GM18498 (cell line): Measurements from ENCODE around the gene MAPRE2.
"Not testable (repeated sequence)": the region's sequence is repeated elsewhere in the genome, so short reads cannot be mapped to it uniquely, and the experiment has no call there.

Experiments
- ATAC-seq: cut with Tn5 transposase; IDR thresholded peaks from one replicate; pipeline ENCODE4 v1.9.1; 2021; ENCODE audit warnings: mild to moderate bottlenecking, moderate library complexity; ENCODE audit not compliant: unreplicated experiment

The MAPRE2 gene

DNA sequence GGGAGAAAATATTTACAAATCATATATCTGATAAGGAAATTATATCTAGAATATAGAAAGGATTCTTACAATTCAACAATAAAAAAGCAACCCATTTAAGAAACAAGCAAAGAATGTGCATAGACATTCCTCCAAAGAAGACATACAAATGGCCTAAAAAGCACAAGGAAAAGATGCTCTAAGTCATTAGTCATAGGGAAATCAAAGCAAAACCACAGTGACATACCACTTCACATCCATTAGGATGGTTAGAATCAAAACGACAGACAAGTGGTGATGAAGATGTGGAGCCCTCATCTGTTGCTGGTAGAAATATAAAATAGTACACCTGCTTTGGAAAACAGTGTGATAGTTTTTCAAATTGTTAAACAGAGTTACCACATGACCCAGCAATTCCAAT lies 48.2 kb downstream of the MAPRE2 start:
- no peak for ATAC-seq

DNA sequence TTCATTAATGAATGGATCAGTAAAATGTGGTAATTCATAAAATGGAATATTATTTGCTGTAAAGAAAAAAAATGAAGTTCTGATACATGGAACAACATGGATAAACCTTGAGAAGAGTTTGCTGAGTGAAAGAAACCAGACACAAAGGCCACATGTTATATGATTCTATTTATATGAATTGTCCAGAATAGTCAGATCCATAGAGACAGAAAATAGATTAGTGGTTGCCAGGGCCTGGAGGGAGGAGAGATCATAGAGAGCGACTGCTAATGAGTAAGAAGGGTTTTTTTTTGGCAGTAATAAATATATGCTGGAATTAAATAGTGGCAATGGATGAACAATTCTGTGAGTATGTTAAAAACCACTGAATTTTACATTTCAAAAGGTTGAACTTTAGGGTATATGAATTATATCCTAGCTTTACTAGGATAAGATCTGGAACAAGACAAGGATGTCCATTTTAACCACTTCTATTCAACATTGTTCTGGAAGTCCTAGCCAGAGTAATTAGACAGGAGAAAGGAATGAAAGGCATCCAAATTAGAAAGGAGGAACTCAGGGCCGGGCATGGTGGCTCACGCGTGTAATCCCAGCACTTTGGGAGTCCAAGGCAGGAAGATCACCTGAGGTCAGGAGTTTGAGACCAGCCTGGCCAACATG lies 48.8 kb downstream of the MAPRE2 start:
- no peak for ATAC-seq

DNA sequence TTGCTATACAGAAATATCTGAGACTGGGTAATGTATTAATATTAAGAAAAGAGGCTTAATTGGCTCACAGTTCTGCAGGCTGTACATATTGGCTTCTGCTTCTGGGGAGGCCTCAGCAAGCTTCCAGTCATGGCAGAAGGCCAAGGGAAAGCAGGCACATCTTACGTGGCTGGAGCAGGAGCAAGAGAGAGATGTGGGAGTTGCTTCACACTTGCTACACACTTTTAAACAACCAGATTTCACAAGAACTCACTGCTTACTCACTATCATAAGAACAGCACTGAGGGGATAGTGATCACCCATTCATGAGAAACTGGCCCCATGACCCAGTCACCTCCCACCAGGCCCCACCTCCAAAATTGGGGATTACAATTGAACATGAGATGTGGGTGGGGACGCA lies 50.6 kb downstream of the MAPRE2 start:
- ATAC-seq = no peak

DNA sequence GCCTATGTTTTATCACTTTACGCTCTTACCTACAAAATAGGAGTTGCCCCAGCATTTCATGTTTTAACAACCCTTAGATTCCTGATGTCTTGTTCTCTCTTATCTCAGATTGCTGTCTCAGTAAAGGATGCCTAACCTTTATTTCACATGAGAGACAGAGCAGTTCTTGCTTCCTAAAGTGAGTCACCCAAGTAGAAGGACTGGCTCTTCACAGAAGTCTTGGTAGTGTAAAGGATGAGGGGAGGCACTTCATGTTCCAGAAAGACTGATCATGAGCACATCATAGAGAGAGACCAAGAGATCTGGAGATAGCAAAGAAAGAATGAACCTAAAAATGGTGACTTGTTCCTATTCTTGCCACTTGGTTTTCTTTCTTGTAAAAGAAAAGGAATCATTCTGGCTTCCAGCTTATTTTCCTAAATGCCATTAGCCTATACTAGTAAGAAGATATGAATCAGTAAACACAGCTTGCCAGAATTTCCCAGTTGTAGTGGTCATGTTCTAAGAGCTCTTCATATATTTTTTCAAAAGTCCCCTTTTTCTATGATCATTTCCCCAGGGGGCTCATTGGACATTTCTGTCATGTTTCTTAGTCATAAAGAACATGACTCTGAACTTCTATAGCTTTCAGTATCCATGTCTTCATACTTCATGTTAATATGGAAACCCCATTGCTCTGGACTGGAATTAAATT lies 54.9 kb downstream of the MAPRE2 start:
- ATAC-seq = peak; percentile 79

DNA sequence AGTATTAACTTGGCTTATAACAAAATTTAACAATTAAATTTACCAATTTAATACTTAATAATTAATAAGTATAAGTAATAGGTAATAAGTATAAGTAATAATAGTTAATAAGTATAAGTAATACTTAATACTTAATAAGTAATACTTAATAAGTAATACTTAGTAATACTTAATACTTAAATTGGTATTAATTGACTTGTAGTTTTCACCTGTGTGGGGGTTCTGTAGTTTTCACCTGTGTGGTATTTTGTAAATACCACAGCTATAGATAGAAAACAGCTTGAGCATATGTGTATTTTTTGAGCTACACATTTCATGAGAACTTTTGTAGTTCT lies 55.4 kb downstream of the MAPRE2 start:
- ATAC-seq = no peak

DNA sequence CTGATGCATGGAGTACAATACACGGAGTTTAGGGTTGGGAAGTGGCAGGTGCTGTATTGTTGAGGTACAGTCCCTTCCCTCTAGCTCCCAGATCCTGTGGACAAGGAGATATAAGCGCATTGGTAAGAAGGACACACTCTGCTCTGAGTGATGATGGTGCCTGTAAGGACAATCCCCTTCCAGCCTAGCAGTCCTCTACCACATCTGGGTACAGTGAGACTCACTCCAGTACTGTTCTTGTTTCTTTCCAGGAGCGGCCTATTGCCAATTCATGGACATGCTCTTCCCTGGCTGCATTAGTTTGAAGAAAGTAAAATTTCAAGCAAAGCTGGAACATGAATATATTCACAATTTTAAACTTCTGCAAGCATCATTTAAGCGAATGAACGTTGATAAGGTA lies 56.0 kb downstream of the MAPRE2 start:
- ATAC-seq = no peak

DNA sequence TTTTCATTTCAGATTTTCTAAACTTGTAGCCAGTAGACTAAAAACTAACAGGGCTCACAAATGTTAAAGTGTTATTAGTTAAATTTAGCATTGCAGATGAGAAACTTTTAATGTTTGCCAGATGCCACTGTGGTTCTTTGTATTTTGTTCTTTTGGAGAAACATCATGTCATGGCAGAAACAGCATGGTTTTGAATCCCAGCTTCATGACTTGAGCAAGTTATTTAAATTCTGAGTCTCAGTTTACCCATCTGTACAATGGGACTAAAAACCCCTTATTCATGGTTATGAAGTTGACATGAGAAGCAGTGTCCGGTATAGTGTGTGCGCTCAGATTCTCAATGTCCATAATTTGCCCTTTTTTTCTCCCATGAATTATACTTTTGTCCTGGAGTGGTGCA lies 56.5 kb downstream of the MAPRE2 start:
- ATAC-seq = no peak

DNA sequence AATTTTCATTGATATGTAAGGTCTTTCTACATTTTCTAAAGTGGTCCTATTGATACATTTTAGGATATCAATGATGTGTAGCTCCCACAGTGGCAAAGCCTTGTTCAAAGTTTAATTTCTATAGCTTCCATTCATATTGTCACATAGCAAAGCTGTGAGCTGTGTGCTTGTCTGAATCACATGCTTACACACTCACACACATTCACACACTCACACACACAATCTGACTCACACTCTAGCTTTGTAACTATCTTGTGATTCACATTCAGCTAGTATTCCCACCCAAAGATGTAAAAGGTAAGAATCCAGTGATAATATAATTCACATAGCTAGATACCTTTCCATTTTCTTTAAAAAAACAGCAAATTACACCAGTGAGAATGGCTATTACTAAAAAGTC lies 58.7 kb downstream of the MAPRE2 start:
- no peak for ATAC-seq

DNA sequence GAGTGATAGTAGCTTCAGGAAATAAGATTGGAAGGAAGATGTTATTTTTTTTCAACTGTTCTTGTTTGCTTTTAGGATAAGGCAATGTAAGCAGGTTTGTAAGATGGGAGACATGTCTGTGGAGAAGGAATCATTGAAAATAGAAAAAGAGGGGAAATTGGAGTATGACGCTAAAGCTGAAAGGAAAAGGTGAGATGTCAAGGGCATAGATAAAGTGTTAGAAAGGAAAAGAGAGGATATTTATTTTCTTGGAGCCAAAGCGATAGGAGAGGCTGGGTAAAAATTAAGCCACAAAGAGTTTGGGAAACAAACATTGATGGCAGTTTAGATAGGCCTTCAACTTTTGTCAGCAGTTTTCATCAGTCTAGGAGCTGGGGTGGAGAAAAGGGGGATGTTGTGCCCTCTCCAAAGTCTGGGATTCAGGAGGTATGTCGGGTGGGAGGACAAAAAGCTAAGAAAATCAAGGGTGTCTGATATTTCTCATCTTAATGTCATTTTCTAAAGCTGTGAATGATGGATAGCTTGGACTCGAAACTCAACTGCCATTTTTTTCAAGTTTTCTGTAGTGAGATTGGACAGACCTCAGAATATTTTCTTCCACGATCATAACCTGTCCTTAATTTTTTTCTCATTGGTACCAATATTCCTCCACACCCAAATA lies 63.3 kb downstream of the MAPRE2 start:
- no peak for ATAC-seq

DNA sequence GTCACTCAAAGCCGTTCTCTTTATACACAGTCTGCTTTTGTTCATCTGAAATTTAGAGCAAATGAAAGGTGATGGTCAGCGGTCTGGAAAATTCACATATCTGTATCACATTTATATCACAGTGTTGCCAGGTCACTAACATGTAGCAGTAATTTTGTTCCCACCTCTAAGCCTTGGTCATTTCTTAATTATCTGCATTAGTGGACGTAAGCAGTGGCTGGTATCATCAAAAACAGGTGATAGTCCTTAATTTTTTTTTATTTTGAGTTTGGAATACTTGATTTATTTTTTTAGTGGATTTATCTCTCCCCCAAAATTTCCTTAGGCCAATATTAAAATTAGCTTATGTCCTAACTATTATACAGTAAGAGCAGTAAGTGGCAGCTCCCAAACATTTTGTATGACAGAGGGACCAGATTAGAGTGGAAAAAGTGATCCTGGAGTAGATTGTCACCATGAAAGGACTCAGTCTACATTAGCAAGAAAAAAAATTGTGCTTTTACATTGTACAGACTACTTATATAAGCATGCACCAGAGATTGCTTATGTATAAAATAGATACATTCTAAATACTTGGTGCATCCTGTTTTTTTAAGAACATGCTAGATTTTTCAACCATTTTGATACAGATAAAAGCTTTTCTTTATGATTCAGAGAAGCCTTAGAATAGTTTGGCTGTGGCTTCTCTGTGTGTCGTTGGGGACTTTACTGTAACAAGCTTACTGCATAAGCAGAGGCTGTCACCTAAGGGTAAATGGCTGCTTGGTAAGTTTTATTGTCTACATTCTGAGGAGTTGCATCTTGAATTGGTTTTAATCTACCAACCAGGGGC lies 65.0 kb downstream of the MAPRE2 start:
- ATAC-seq = no peak

DNA sequence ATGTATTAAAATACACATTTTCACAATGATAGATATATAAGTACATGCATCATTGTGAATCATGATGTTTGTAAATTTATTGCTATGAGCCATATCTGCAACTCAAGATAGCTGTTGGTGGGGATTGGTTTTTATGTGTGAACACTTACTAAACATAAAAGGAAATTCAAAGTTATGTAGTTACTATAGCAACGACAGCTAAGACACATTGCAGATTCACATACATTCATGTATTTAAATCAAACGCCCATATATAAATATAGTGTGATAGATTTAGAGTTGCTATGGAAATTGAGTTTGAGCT lies 65.6 kb downstream of the MAPRE2 start:
- ATAC-seq = no peak

DNA sequence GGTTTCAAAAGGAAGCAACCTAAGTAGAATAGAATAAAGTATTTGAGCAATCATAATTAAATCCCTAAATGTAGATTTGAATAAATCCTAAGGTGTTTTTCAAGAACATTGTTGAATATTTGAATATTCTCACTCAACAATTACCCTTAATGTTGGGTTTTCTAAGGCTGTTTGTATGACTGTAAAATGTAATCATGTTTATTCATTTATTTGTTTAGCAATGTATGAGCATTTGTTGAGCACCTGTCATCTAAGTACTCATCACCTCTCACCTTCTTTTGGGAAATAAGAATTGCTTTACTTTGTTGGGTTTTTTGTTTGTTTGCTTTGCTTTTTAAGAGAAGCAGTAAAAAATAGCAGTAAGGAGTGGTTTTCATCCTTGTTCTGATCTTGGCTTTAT lies 66.0 kb downstream of the MAPRE2 start:
- ATAC-seq = no peak

DNA sequence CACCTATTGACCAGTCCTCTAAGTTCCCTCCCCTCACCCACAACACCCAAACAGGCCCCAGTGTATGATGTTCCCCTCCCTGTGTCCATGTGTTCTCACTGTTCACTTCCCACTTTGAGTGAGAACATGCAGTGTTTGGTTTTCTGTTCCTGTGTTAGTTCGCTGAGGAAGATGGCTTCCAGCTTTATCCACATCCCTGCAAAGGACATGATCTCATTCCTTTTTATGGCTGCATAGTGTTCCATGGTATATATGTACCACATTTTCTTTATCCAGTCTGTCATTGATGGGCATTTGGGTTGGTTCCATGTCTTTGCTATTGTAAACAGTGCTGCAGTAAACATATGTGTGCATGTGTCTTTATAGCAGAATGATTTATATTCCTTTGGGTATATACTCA lies 66.9 kb downstream of the MAPRE2 start:
- ATAC-seq = not testable (repeated sequence)

DNA sequence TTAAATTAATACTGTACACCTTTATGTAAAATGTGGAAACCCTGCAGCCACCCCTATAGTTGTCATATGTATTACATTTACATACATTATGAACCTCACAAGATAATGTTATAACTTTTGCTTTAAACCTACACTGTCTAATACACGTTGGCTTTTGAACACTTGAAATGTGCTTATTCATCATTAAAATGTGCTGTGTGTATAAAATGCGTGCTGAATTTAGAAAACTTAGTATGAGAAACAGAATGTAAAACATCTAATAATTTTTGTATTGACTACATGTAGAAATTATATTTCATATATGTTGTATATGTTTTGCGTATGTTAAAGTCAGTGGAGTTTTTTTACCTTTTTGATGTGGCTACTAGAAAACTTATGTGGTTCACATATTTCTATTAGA lies 68.8 kb downstream of the MAPRE2 start:
- no peak for ATAC-seq

DNA sequence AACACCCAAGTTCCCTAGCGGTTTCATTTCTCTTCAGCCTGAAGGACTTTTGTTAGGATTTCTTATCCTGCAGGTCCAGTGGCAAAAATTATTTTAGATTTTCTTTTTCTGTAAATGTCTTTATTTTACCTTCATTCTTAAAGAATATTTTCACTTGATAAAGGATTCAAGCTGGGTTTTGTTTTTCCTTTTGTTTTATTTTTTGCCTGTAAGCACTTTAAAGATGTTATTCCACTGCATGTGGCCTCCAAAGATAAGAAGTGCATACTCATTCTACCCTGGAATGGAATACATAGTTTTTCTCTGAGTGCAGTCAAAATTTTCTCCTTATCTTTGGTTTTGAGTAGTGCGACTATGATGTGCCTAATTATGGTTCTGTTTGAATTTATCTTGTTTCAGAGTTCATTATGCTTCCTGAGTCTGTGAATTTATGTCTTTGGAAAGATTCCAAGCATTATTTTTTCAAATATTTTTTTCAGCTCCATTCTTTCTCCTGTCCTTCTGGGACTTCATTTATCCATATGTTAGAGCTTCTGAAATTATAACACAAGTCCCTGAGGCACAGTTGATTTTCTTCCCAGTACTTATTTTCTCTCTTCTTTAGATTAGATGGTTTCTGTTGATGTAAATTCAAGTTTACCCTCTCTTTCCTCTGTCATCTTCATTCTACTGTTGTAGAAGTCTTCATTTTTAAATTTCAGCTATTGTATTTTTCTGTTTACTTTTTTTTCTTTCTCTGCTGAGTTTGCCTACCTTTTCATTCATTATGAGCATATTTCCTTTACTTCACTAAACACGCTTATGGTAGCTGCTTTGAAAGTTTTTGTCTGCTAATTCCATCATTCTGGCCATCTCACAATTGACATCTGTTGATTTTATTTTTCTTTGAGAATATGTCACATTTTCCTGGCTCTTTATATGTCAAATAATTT lies 69.6 kb downstream of the MAPRE2 start:
- ATAC-seq = no peak

DNA sequence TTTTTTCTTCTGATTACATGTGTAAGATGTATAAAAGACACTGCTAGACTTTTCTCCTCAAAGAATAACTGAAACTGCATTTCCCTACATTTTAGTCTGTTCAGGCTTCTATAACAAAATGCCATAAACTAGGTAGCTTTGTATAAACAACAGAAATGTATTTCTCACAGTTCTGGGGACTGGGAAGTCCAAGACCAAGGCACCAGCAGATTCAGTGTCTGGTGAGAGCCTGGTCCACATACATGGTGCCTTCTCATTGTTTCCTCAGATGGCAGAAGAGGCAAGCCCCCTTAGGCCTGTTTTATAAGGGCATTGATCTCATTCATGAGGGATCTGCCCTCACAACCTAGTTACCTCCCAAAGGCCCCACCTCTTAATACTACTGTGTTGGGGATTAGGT lies 71.5 kb downstream of the MAPRE2 start:
- no peak for ATAC-seq

DNA sequence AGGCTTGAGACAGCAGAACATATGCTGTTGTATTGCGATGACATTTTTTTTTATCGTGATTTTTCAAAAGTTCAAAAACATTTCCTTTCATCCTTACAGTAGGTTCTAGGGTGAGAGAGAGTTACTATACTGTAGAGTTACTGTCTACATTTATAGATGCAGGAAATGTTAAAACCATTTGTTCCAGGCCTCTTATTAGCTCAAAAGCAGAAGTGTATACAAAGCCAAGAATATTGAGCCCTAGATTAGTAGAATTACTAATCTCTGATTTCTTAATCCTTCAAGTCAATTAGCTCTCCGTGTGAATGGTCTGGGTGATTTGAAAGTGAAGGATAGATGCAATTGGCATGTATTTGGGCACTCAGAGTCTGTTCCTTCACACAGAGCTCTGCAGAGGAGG lies 73.1 kb downstream of the MAPRE2 start:
- no peak for ATAC-seq

DNA sequence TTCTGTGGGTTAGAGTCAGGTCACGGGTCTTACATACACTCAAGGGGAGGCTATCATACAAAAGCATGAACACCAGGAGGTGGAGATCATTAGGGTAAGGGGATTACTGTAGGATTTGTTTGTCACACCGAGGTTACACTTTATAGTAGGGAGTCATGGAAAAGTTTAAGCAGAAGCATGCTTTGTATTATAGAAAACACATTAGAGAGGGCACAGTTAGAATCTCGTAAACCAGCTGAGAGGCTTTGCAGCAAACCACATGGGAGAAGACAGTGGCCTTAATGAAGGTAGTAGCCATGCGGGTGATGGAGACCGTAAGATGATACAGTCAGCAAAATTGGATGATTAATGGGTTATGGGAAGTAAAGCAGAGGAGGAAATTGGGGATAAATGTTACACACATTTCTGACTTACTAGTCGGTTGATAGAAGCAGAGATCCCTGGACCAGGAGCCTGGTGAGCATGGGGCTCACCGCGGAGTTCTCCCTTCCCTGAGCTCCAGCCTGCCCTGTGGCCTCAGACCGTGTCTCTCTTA lies 75.6 kb downstream of the MAPRE2 start:
- ATAC-seq = no peak

DNA sequence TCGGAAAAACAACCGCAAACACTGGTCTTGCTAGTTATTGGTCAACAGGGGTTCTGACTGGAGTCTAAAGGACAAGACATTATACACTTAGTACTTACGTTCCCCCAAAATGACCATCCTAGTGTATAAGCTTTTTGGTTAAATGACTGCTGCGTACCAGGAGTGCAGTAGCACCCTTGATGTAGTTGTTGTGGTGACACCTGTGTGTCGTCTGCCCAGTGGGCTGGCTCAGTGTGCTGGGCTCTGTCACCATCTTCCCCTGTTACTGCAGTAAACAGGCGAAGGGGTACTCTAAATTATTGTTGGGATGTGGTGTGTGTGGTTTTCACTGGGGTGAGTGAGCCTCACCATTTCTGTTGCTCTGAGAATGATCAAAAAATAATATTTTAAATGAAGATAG lies 76.2 kb downstream of the MAPRE2 start:
- ATAC-seq = no peak

DNA sequence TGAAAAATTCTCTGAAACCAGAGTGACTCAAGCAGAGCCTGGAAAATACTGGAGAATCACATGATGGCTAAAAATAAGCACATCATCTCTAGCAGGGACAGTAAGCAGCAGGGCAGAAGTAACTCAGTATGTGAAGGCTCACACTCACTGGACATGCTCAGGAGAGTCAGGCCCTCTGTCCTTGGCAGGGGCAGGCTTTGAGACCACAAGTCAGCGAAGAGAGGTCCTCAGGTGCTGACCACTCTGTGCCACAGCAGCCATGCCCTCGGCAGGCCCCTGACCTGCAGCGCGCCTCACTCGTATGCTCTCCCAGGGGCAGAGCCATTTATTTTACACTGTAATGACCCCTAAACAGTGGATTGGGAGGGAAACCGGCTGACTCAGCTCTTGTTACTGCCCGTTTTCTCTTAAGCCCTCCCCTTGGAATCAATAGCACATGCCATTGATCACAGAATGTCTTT lies 76.8 kb downstream of the MAPRE2 start:
- no peak for ATAC-seq
